K562 (cell line): ENCODE results near the gene ARHGAP22. TPM values are rescaled to one million over a fixed set of nuclear protein-coding genes. Genes with fewer than 3 reads are reported as not detected.

ENCODE experiments used
- ARID1B ChIP-seq: fragments of 450-650 bp; IDR thresholded peaks from 2 replicates; pipeline ENCODE4 v1.6.1; 2016; ENCODE audit warnings: antibody characterized with exemption, mild to moderate bottlenecking, inconsistent platforms
- BRD9 ChIP-seq: fragments of 450-650 bp; IDR thresholded peaks from 2 replicates; pipeline ENCODE4 v1.6.1; 2018; ENCODE audit warnings: low read depth; ENCODE audit not compliant: partially characterized antibody
- CTCFL ChIP-seq: IDR thresholded peaks from 2 replicates; pipeline ENCODE4 v1.6.1; 2011; ENCODE audit warnings: borderline replicate concordance, low read depth, mild to moderate bottlenecking, moderate library complexity, low read length; ENCODE audit not compliant: insufficient read depth, poor library complexity, severe bottlenecking
- E2F3 ChIP-seq: fragments of 250-450 bp; sonication (Bioruptor Pico); IDR thresholded peaks from 2 replicates; pipeline ENCODE4 v1.4.0; 2020; ENCODE audit warnings: mild to moderate bottlenecking
- ETS1 ChIP-seq: conservative IDR thresholded peaks from 2 replicates; pipeline ENCODE4 v1.6.1; 2011; ENCODE audit warnings: low read depth, mild to moderate bottlenecking, low read length; ENCODE audit not compliant: control insufficient read depth
- HBP1 ChIP-seq: fragments of 450-650 bp; formaldehyde crosslinking; IDR thresholded peaks from 2 replicates; pipeline ENCODE4 v1.4.0; 2022; ENCODE audit warnings: missing genetic modification characterization
- KDM5B ChIP-seq: fragments of 200-600 bp; sonication (generic); IDR thresholded peaks from 2 replicates; pipeline ENCODE4 v1.6.1; 2012; ENCODE audit warnings: low read depth, mild to moderate bottlenecking, moderate library complexity, low read length, control low read depth, inconsistent platforms; ENCODE audit not compliant: insufficient replicate concordance
- KLF16 ChIP-seq: IDR thresholded peaks from 2 replicates; pipeline ENCODE4 v1.6.1; 2016; ENCODE audit warnings: antibody characterized with exemption
- MEF2D ChIP-seq: conservative IDR thresholded peaks from 2 replicates; pipeline ENCODE4 v1.6.1; 2016; ENCODE audit warnings: low read depth, missing genetic modification characterization, missing compliant biosample characterization
- NKRF ChIP-seq: fragments of 450-650 bp; IDR thresholded peaks from 2 replicates; pipeline ENCODE4 v1.6.1; 2016; ENCODE audit warnings: borderline replicate concordance
- POLR3G ChIP-seq: IDR thresholded peaks from 2 replicates; pipeline ENCODE4 v1.6.1; 2011; ENCODE audit not compliant: insufficient read length, insufficient replicate concordance; ENCODE audit errors: extremely low read depth
- PREB ChIP-seq: sonication (generic); formaldehyde crosslinking; IDR thresholded peaks from 2 replicates; pipeline ENCODE4 v1.8.1; 2023; ENCODE audit warnings: mild to moderate bottlenecking, missing genetic modification reagents
- PRMT5 ChIP-seq: sonication (generic); formaldehyde crosslinking; IDR thresholded peaks from 2 replicates; pipeline ENCODE4 v1.5.0; 2020; ENCODE audit warnings: missing genetic modification reagents
- PURB ChIP-seq: sonication (generic); formaldehyde crosslinking; IDR thresholded peaks from 2 replicates; pipeline ENCODE4 v1.9.0; 2021; ENCODE audit warnings: low read depth, mild to moderate bottlenecking, missing genetic modification reagents
- RBBP5 ChIP-seq: fragments of 200-600 bp; sonication (generic); IDR thresholded peaks from 2 replicates; pipeline ENCODE4 v1.6.1; 2012; ENCODE audit warnings: borderline replicate concordance, mild to moderate bottlenecking, low read length, control low read depth, inconsistent platforms; ENCODE audit not compliant: insufficient read depth, poor library complexity, severe bottlenecking
- RBM39 ChIP-seq: fragments of 200-400 bp; formaldehyde crosslinking; optimal IDR thresholded peaks from 2 replicates; pipeline ENCODE3; 2018; ENCODE audit warnings: low read depth, low read length
- SIN3A ChIP-seq, 2 experiments: fragments of 150-350 bp in 1 of 2; IDR thresholded peaks; 2 replicates each; pipeline ENCODE4 v1.6.1; 2011 to 2016; ENCODE audit warnings: borderline replicate concordance in 2 of 2, low read depth in 2 of 2, low read length in 2 of 2, mild to moderate bottlenecking in 2 of 2, moderate library complexity in 2 of 2; ENCODE audit not compliant: control insufficient read depth in 1 of 2
- WHSC1 ChIP-seq: IDR thresholded peaks from one replicate; pipeline ENCODE4 v1.6.1; 2012; ENCODE audit warnings: low read length, control low read depth, inconsistent platforms
- polyA plus RNA-seq, 8 experiments: library from polyadenylated mRNA; depleted of rRNA in 4 of 8; stranded (reverse) in 5 of 8; unstranded in 3 of 8; fragments of >200 nt; fragmentation: Nextera tagmentation in 2 of 8; fragmentation: Illumina TruSeq in 1 of 8; extraction: Ambion mirVana in 2 of 8; extraction: Trizol in 1 of 8; gene quantifications; 2 replicates each; pipeline versions ENCODE4 v1.2.1 to v1.2.3, GENCODE V29; 2011 to 2014; ENCODE audit warnings: inconsistent platforms in 1 of 8, missing spikeins in 1 of 8
- total RNA-seq, 7 experiments: library from RNA; depleted of rRNA in 6 of 7; stranded (reverse); fragments of >200 nt in 6 of 7; fragmentation: Illumina TruSeq in 2 of 7; extraction: Trizol in 2 of 7; gene quantifications; 2 replicates each; pipeline versions ENCODE4 v1.2.1 to v1.2.3, GENCODE V29; 2011 to 2021; ENCODE audit warnings: low replicate concordance in 1 of 7

ARHGAP22 gene
- total and polyA plus RNA-seq, 9 of the 15 experiments (the other 6 are each of a cell fraction or from before 2014, with no cell fraction given) = 1.3 to 28.1 (median 12.7) TPM

GRCh38 chr10:48506147-48506917, 98.5 kb downstream of the ARHGAP22 start (continued):
- no peak for TF ChIP-seq NKRF
- no peak for TF ChIP-seq RBM39
- TF ChIP-seq ARID1B = no peak
- no peak for TF ChIP-seq ETS1
- TF ChIP-seq MEF2D = no peak
- peak; percentile 61; the same call in 1 of the 2 replicates for TF ChIP-seq HBP1 (CRISPR knock-in tag)
- TF ChIP-seq KDM5B = no peak
- TF ChIP-seq E2F3 (CRISPR knock-in tag) = no peak
- TF ChIP-seq PRMT5 (CRISPR knock-in tag) = no peak
- TF ChIP-seq KLF16 = peak; percentile 73
- TF ChIP-seq POLR3G = no peak
- TF ChIP-seq WHSC1 = no peak
- no peak for TF ChIP-seq SIN3A (IDR thresholded peaks at IDR 0.05; ENCODE audit: borderline replicate concordance in 2 of 2, control insufficient read depth in 1 of 2, low read depth in 2 of 2, low read length in 2 of 2)
- peak; percentile 56 for TF ChIP-seq CTCFL
- no peak for TF ChIP-seq PURB (CRISPR knock-in tag)
- TF ChIP-seq RBBP5 = no peak
- TF ChIP-seq PREB (CRISPR knock-in tag) = no peak
- peak; percentile 89 for TF ChIP-seq BRD9
